Measurements from ENCODE around the gene RAC3.

RAC3 gene

GRCh38 chr17:82077617-82078358 is 46.3 kb downstream of the RAC3 start:
- no peak for DNase-seq

- no peak for DNase-seq
Measured at GRCh38 chr17:82078433-82078832, 47.0 kb downstream of the RAC3 start.

- no peak for DNase-seq
Measured at GRCh38 chr17:82079001-82079677, 47.7 kb downstream of the RAC3 start.

GRCh38 chr17:82080048-82080788 is 48.7 kb downstream of the RAC3 start:
- DNase-seq: no peak

- no peak for DNase-seq
Measured at GRCh38 chr17:82080789-82081464, 49.4 kb downstream of the RAC3 start.

- no peak for DNase-seq
Measured at GRCh38 chr17:82081546-82081945, 50.1 kb downstream of the RAC3 start.

GRCh38 chr17:82081966-82082365 is 50.5 kb downstream of the RAC3 start:
- DNase-seq: no peak

- DNase-seq: no peak
Measured at GRCh38 chr17:82082456-82082855, 51.0 kb downstream of the RAC3 start.

DNA sequence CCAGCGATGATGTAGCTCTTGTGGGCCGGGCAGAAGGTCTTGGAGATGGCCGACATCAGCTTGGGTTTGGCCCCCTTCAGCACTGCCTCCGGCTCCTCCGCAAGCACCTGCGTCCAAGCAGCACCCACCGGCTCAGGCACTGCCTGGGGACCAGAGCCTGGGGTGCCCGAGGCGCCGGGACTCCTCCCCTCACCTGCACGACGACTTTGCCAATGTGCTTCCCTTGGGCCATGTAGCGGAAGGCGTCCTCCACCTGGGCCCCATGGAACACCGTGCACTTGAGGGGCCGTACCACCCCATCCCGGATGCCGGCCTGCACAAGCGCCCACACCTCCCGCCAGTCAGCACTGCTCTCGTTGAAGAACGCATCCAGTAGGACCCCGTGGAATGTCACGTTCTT is 51.5 kb downstream of the RAC3 start:
- no peak for DNase-seq
